ENCODE results near the gene AFF3. TPM values are rescaled to one million over a fixed set of nuclear protein-coding genes. Genes with fewer than 3 reads are reported as not detected.

The AFF3 gene
- total RNA-seq, 1 experiment from 2014 or later: not detected

DNA sequence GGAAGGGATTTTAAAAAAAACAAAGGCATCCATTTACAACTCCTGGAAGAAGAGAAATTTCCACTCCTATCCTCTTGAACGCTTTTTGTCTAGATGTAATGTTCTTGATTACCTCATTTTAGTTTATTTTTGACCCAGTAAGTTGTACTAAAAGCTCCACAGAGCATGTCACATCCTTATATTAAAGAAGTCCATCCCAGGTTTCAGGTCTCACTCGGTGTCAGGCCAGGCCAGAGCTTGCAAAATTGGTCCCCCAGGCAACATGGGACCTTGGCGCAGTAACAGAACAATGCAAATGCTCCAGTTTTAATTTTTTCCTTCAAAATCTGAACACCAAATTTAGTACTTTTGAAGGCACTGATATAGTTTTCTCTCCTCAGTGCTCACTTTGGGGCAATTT lies 434.2 kb downstream of the AFF3 start:
- no TSS peak for BruUV-seq (replicated peaks)
- TF ChIP-seq EZH2 (IDR thresholded peaks at IDR 0.05; ENCODE audit: low read depth) (no peak), CTCF (conservative IDR thresholded peaks at IDR 0.05) (no peak)
- no peak overlapping the region for H3K27ac ChIP-seq
- peaks cover 59% of the 10 kb centered on the region for H3K27me3 ChIP-seq (ENCODE audit: insufficient read depth, low read depth)
- no peaks in the 10 kb centered on the region for H3F3A ChIP-seq (ENCODE audit: insufficient read depth, low read depth)
- H3K4me3 ChIP-seq: no peak overlapping the region
- ChIA-PET CTCF (no interaction called here), POLR2A (ENCODE audit: unreplicated experiment) (no interaction called here)
- H2AFZ ChIP-seq: no peak overlapping the region
- H3K4me2 ChIP-seq: no peak overlapping the region
- no peaks in the 10 kb centered on the region for H3K4me1 ChIP-seq (replicated peaks; ENCODE audit: insufficient read depth)
- no peaks in the 10 kb centered on the region for H4K20me1 ChIP-seq (ENCODE audit: insufficient read depth)
- no peaks in the 10 kb centered on the region for H3K9me2 ChIP-seq (ENCODE audit: insufficient read depth)
- no peaks in the 10 kb centered on the region for H3K79me2 ChIP-seq (ENCODE audit: low read depth)
- intact Hi-C loops (cut with micrococcal nuclease; ENCODE audit: unreplicated experiment): no loop called here
- no peaks in the 10 kb centered on the region for H3K36me3 ChIP-seq (ENCODE audit: low read depth)
- H3K9me3 ChIP-seq (ENCODE audit: insufficient read depth, low read depth): no peaks in the 10 kb centered on the region
- no peak for DNase-seq

DNA sequence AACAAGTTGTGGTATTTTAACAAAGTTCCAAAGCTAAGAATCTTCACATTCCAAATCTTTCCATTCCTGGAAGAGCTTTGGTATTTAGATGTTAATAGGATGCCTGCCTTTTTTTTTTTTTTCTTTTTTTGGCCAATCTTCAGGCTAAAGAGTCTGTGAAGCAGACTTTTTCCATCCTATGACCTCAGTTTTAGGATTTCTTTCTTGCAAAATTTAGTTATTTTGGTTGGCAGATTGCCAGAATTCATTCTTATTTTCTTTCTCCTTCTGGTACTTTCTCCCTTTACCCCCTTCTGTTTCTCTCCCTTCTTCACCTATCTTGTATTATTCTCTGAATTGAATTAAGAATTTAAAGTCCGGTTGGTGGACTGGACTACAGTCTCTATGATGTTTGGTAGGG lies 434.8 kb downstream of the AFF3 start:
- H3K36me3 ChIP-seq (ENCODE audit: low read depth): no peaks in the 10 kb centered on the region
- CTCF ChIA-PET: no interaction called here
- TF ChIP-seq CTCF (conservative IDR thresholded peaks at IDR 0.05) (no peak), EZH2 (IDR thresholded peaks at IDR 0.05; ENCODE audit: low read depth) (no peak)
- H3K4me1 ChIP-seq (replicated peaks; ENCODE audit: insufficient read depth): no peaks in the 10 kb centered on the region
- no peaks in the 10 kb centered on the region for H4K20me1 ChIP-seq (ENCODE audit: insufficient read depth)
- BruUV-seq (replicated peaks): no TSS peak
- H2AFZ ChIP-seq: no peak overlapping the region
- POLR2A ChIA-PET (ENCODE audit: unreplicated experiment): no interaction called here
- H3K27me3 ChIP-seq (ENCODE audit: insufficient read depth, low read depth): peaks cover 55% of the 10 kb centered on the region
- no peaks in the 10 kb centered on the region for H3K9me3 ChIP-seq (ENCODE audit: insufficient read depth, low read depth)
- DNase-seq: peak in 1 of 2 experiments; percentile 1
- H3K27ac ChIP-seq: no peak overlapping the region
- intact Hi-C loops (cut with micrococcal nuclease; ENCODE audit: unreplicated experiment): no loop called here
- H3F3A ChIP-seq (ENCODE audit: insufficient read depth, low read depth): no peaks in the 10 kb centered on the region
- no peak overlapping the region for H3K4me2 ChIP-seq
- H3K79me2 ChIP-seq (ENCODE audit: low read depth): no peaks in the 10 kb centered on the region
- no peaks in the 10 kb centered on the region for H3K9me2 ChIP-seq (ENCODE audit: insufficient read depth)
- no peak overlapping the region for H3K4me3 ChIP-seq

GRCh38 chr2:99706735-99707134 lies 435.7 kb downstream of the AFF3 start:
- POLR2A ChIA-PET (ENCODE audit: unreplicated experiment): no interaction called here
- H2AFZ ChIP-seq: no peak overlapping the region
- no peak for DNase-seq
- H3K27ac ChIP-seq: no peak overlapping the region
- H3K9me2 ChIP-seq (ENCODE audit: insufficient read depth): no peaks in the 10 kb centered on the region
- H3K27me3 ChIP-seq (ENCODE audit: insufficient read depth, low read depth): peaks cover 55% of the 10 kb centered on the region
- TF ChIP-seq EZH2 (IDR thresholded peaks at IDR 0.05; ENCODE audit: low read depth): no peak
- no peak for TF ChIP-seq CTCF (conservative IDR thresholded peaks at IDR 0.05)
- CTCF ChIA-PET: no interaction called here
- H4K20me1 ChIP-seq (ENCODE audit: insufficient read depth): no peaks in the 10 kb centered on the region
- H3K4me1 ChIP-seq (replicated peaks; ENCODE audit: insufficient read depth): no peaks in the 10 kb centered on the region
- no peak overlapping the region for H3K4me2 ChIP-seq
- BruUV-seq (replicated peaks): no TSS peak
- H3K79me2 ChIP-seq (ENCODE audit: low read depth): no peaks in the 10 kb centered on the region
- H3K9me3 ChIP-seq (ENCODE audit: insufficient read depth, low read depth): no peaks in the 10 kb centered on the region
- intact Hi-C loops (cut with micrococcal nuclease; ENCODE audit: unreplicated experiment): no loop called here
- H3F3A ChIP-seq (ENCODE audit: insufficient read depth, low read depth): no peaks in the 10 kb centered on the region
- no peaks in the 10 kb centered on the region for H3K36me3 ChIP-seq (ENCODE audit: low read depth)
- no peak overlapping the region for H3K4me3 ChIP-seq

Measured in PC-9 (cell line).